Activated CD8-positive, alpha-beta memory T cell treated with anti-CD3 and anti-CD28 coated beads, Interleukin-2, amount 50 U/mL, for 24 hours (primary cell): ENCODE results near the gene DSCAML1.

ENCODE experiments used
- DNase-seq: peaks from one replicate; pipeline ENCODE4 v3.0.0-alpha.2; 2020; ENCODE audit errors: extremely low read depth

The DSCAML1 gene

DNA sequence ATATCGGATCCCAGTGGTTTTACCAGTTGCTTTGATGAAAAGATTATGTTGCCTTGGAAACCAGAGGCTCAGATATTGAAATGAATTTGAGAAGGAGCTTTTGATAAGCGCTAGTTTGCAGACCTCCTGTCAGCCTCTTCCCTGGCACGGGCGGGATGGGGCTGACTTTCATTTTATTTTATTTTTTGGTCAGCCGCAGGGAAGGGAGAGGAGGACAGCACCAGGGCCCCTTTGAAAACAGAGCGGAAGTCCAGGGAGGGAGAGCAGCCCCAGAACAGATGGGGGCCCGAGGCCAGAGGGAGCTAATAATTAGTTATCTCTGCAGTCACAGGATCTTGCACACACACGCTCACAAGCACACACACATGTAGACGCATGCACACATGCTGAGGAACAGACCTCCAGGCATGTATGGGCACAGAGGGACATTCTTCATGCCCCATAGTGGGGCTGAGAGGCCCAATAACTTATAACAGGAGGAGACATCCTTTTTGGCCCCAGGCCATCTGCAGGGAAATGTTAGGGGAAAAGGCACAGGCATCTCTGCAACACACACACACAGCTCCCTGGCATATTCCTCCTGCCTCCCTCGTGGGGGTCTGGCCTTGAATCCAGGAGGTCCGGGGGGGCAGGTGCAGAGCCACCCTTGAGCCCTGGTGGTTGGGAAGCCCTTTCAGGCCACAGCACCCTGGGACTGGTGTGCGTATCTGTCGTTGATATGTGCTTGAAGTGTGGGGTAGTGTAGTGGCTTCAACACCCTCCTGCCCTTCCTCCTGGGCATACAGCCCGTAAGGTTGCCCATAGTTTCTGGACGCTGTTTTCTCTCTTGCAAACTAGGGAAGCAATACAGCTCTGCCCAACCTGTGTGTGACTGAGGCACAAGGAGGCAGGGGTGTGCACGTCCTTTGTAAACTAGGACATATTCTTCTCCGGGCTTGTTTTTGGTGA lies 352.0 kb downstream of the DSCAML1 start:
- DNase-seq: no peak

DNA sequence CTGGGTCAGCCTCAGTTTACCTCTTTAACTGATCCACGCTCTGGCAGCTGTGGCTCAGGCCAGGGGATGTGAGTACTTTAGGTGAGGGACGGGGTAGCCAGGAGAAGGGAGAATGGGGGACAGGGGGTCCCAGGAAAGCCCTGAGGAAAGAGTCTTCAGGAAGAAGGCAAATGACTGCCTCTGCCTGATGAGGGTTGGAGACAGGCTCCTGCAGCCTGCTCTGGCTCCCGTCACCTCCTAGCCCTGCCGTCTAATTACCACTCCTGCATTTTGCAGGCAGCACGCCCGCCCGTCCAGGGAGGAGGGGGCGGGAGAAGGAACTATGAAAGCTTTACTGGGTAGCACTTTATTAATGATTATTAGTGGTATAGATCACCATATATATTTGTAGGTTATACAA lies 352.8 kb downstream of the DSCAML1 start:
- DNase-seq: no peak

DNA sequence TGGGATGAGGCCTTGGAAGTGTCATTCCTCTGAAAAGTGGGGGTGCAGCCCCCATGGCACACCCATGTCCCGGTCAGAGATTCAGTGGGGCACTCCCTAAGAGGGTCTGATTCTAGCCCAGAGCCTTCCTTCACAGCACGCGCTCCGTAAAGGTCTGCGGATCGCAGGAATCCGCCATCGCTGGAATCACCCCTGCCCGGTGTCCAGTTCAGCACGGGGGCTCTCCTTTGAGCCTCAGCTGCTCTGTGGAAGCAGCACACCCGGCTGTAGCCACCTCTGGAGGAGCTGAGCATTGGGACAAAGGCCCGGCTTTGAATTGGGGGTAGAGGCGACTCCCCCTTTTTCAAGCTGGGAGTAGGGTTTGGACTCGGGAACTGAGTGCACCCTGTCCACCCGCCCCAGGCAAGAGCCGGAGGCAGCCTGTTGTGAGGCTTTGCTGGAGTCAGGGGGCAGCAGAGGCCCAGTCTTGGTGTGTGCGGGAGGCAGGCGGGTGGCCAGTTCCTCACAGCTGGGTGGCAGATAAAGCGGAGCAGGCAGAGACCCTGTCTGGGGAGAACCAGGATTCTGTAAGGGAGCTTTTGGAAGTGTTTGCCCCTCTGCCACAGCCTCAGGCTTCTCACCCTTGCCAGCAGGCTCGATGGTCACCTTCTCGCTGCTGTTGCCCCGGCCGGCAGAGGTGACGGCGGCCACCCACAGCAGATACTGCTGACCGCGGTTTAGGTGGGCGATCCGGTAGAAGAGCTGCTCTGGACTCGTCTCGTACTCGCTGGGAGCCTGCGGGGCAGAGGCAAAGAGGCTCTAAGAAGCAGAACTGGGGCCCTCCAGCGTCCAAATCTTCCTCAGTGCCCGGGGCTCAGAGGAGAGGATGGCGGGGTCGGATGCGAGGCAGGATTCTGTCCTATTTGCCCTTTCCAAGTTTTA lies 353.5 kb downstream of the DSCAML1 start:
- DNase-seq: no peak

GRCh38 chr11:117442869-117443239 lies 354.2 kb downstream of the DSCAML1 start:
- DNase-seq: no peak

- no peak for DNase-seq
These were observed 354.8 kb downstream of the DSCAML1 start for GRCh38 chr11:117442049-117442868.

GRCh38 chr11:117441146-117441975 lies 355.7 kb downstream of the DSCAML1 start:
- no peak for DNase-seq

GRCh38 chr11:117440258-117440657 lies 356.8 kb downstream of the DSCAML1 start:
- DNase-seq: no peak

- DNase-seq: no peak
These were observed 357.8 kb downstream of the DSCAML1 start for GRCh38 chr11:117439256-117439655.

GRCh38 chr11:117438371-117439000 lies 358.5 kb downstream of the DSCAML1 start:
- DNase-seq: no peak

GRCh38 chr11:117437791-117438130 lies 359.3 kb downstream of the DSCAML1 start:
- DNase-seq: no peak

DNA sequence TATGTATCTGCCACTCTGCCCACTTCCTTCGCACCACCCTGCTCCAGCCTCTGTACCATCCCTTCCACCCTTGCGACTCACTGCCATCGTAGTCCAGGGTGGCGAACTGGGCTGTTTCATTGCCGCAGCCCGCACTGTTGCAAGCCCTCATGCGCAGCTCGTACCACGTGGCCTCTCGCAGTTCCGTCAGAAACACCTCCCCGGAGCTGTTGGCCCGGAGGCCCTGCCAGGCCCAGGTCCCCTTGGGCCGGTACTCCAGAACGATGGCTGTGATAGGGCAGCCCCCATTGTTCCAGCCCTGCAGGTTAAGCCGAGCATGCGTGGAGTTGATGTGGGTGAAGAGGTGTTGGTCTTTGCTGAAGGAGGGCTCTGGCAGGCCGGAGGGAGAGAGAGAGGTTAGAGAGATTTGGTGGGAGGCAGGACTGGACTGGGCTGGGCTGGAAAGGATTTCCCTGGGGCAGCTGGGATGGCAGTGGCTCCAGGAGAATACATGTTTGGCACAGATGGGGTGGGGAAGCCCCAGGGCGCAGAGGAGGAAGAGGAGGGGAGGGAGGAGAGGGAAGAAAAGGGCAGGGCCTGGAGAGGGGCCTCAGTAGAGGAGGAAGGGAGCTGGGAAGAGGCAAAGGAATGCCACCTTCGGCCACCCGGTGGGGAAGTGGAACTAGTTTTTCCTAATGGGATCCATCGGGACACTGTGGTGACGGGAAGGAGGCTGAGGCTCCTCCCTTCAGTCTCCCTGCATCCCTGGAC lies 359.8 kb downstream of the DSCAML1 start:
- no peak for DNase-seq

GRCh38 chr11:117435326-117435725 lies 361.7 kb downstream of the DSCAML1 start:
- no peak for DNase-seq

GRCh38 chr11:117434481-117434880 lies 362.5 kb downstream of the DSCAML1 start:
- DNase-seq: no peak

GRCh38 chr11:117433717-117434116 lies 363.3 kb downstream of the DSCAML1 start:
- DNase-seq: no peak

DNA sequence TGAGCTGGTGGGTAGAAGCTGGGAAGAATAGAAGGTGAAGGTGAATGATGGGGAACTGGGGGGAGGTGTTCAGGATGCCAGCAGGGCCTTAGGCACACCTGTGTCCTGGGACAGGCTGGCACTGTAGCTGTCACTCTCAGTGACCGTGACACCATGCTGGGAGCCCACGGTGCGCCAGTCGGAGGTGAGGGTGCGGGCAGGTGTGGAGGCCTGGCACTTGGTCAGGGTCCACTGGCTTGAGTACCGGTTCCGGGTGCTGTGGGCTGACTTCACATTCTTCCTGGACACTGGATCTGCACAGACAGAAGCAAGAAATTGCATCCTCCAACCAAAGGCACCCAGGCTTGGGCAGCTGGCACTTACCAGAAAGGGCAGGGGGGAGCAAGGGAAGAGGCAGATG lies 365.6 kb downstream of the DSCAML1 start:
- no peak for DNase-seq

GRCh38 chr11:117430293-117430955 lies 366.6 kb downstream of the DSCAML1 start:
- DNase-seq: no peak

DNA sequence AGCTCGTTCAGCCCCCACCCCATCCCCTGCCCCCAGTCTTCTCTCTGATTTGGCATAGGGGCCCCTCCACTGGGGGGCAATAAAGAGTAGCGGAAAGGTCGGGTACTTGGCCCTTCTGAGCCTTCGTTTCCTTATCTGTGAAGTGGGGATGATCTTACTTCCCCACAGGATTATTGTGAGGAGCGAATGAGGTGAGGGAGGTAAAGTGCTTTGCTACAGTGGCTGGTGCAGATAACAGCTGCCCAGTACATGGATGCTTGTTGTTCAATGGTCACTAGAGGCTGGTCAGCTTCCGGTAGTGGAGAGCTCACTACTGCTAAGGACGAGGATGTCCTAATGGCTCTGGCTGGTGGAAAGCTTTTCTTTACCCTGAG lies 368.2 kb downstream of the DSCAML1 start:
- no peak for DNase-seq

- DNase-seq: no peak
These were observed 368.7 kb downstream of the DSCAML1 start for GRCh38 chr11:117428186-117428855.
